Esophagus muscularis mucosa (tissue), 4 donors: ENCODE data around the gene RHOG. TPM values are rescaled to one million over a fixed set of nuclear protein-coding genes. Genes with fewer than 3 reads are reported as not detected.

Experiments
- DNase-seq: peaks from one replicate; pipeline ENCODE4 v3.0.0-alpha.2; 2017; ENCODE audit errors: extremely low spot score
- H3K27ac ChIP-seq, 4 donors: fragments of 200-600 bp; sonication (generic); replicated peaks in 1 of 4; 1 replicate in 3 of 4; 2 replicates in 1 of 4; pipeline ENCODE4 v1.5.1; 2016 to 2019; ENCODE audit warnings: mild to moderate bottlenecking in 1 of 4
- H3K27me3 ChIP-seq, 4 donors: fragments of 200-600 bp; sonication (generic); one replicate each; pipeline versions ENCODE4 v1.5.1 to v1.6.0; 2016 to 2019
- H3K36me3 ChIP-seq, 4 donors: fragments of 200-600 bp; sonication (generic); one replicate each; pipeline ENCODE4 v1.5.1; 2016 to 2019
- H3K4me1 ChIP-seq, 4 donors: fragments of 200-600 bp; sonication (generic); one replicate each; pipeline ENCODE4 v1.5.1; 2016 to 2019
- H3K4me3 ChIP-seq, 4 donors: fragments of 200-600 bp; sonication (generic); 1 replicate in 2 of 4; 2 replicates in 2 of 4; pipeline ENCODE4 v1.5.1; 2016 to 2019; ENCODE audit warnings: mild to moderate bottlenecking in 4 of 4, moderate library complexity in 1 of 4
- H3K9me3 ChIP-seq, 4 donors: fragments of 200-600 bp; sonication (generic); 1 replicate in 3 of 4; 2 replicates in 1 of 4; pipeline ENCODE4 v1.5.1; 2016 to 2019
- EP300 ChIP-seq: sonication (generic); formaldehyde crosslinking; IDR thresholded peaks from one replicate; pipeline ENCODE4 v1.6.1; 2017; ENCODE audit warnings: antibody characterized with exemption
- POLR2A ChIP-seq: fragments of 450-650 bp; IDR thresholded peaks from one replicate; pipeline ENCODE4 v1.6.1; 2017; ENCODE audit warnings: antibody characterized with exemption, moderate library complexity, mild to moderate bottlenecking, low read depth
- POLR2AphosphoS5 ChIP-seq, 2 donors: sonication (generic); formaldehyde crosslinking; IDR thresholded peaks; one replicate each; pipeline ENCODE4 v1.6.1; 2017; ENCODE audit warnings: antibody characterized with exemption in 2 of 2
- WGBS: methylation state at CpG from one replicate; pipeline ENCODE4 v1.1.5; 2018; 5-methylcytosine and 5-hydroxymethylcytosine counted together
- intact Hi-C: fragments of 100-400 bp; cut with DNase I; formaldehyde crosslinking; loops from one replicate; pipeline ENCODE4 v1.15.1; 2023
- total RNA-seq, 4 donors: library from RNA; depleted of rRNA; stranded (reverse); fragments of >200 nt; gene quantifications; one replicate each; pipeline versions ENCODE4 v1.1.0 to v1.2.1, GENCODE V29; 2016
- TF ChIP-seq, protein P1 (sequence below), 3 experiments: fragments of 200-600 bp in 2 of 3; fragments of 450-650 bp in 1 of 3; sonication (generic) in 2 of 3; IDR thresholded peaks; one replicate each; pipeline ENCODE4 v1.5.1; 2017 to 2019; ENCODE audit warnings: antibody characterized with exemption in 3 of 3, mild to moderate bottlenecking in 2 of 3, moderate library complexity in 1 of 3

Gene RHOG
- total RNA-seq, 4 donors from 2014 or later, result 53.6 to 75.5 (median 59.4) TPM

GRCh38 chr11:3834664-3835461, 5.9 kb downstream of the RHOG start:
- no peak for TF ChIP-seq POLR2AphosphoS5 (IDR thresholded peaks at IDR 0.05)
- TF ChIP-seq POLR2A, result no peak
- TF ChIP-seq, protein P1, sequence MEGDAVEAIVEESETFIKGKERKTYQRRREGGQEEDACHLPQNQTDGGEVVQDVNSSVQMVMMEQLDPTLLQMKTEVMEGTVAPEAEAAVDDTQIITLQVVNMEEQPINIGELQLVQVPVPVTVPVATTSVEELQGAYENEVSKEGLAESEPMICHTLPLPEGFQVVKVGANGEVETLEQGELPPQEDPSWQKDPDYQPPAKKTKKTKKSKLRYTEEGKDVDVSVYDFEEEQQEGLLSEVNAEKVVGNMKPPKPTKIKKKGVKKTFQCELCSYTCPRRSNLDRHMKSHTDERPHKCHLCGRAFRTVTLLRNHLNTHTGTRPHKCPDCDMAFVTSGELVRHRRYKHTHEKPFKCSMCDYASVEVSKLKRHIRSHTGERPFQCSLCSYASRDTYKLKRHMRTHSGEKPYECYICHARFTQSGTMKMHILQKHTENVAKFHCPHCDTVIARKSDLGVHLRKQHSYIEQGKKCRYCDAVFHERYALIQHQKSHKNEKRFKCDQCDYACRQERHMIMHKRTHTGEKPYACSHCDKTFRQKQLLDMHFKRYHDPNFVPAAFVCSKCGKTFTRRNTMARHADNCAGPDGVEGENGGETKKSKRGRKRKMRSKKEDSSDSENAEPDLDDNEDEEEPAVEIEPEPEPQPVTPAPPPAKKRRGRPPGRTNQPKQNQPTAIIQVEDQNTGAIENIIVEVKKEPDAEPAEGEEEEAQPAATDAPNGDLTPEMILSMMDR (IDR thresholded peaks at IDR 0.05), result no peak
- no peak for TF ChIP-seq EP300
- no peak for DNase-seq
- no peaks in the 10 kb centered on the region for H3K9me3 ChIP-seq
- WGBS, result 68% methylated on average over 7 of the region's 7 CpGs
- H3K4me1 ChIP-seq, result peaks cover 77 to 91% (median 89%) of the 10 kb centered on the region in 4 donors
- H3K4me3 ChIP-seq, result no peak overlapping the region
- intact Hi-C loops, result loop anchor here (5.0 kb wide), 1 partner anchor 38 kb away; the partner anchor contains the start of gene NUP98
- peaks cover 6 to 31% (median 8%) of the 10 kb centered on the region in 4 donors for H3K36me3 ChIP-seq
- H3K27me3 ChIP-seq, result no peaks in the 10 kb centered on the region
- peak overlapping the region in 3 of 4 donors; percentile 2 to 48 (median 35) for H3K27ac ChIP-seq

GRCh38 chr11:3834349-3834663, 6.5 kb downstream of the RHOG start:
- Histone ChIP-seq H3K27me3 (no peaks in the 10 kb centered on the region), H3K36me3 (peaks cover 9 to 36% (median 13%) of the 10 kb centered on the region in 4 donors), H3K4me3 (no peak overlapping the region), H3K9me3 (no peaks in the 10 kb centered on the region), H3K27ac (peak overlapping the region in 3 of 4 donors; percentile 2 to 48 (median 29)), H3K4me1 (peaks cover 72 to 85% (median 83%) of the 10 kb centered on the region in 4 donors)
- intact Hi-C loops, result no loop called here
- TF ChIP-seq POLR2AphosphoS5 (IDR thresholded peaks at IDR 0.05), result no peak
- no peak for DNase-seq
- 46% methylated on average over 3 of the region's 4 CpGs for WGBS

GRCh38 chr11:3833449-3833848, 7.3 kb downstream of the RHOG start:
- peaks cover 9 to 38% (median 17%) of the 10 kb centered on the region in 4 donors for H3K36me3 ChIP-seq
- no peak overlapping the region for H3K27ac ChIP-seq
- H3K27me3 ChIP-seq, result no peaks in the 10 kb centered on the region
- TF ChIP-seq, protein P1 (IDR thresholded peaks at IDR 0.05), result no peak
- no peak for TF ChIP-seq POLR2AphosphoS5 (IDR thresholded peaks at IDR 0.05)
- no peak for TF ChIP-seq POLR2A
- no peak for TF ChIP-seq EP300
- no peak overlapping the region for H3K4me3 ChIP-seq
- H3K9me3 ChIP-seq, result no peaks in the 10 kb centered on the region
- peaks cover 68 to 77% (median 75%) of the 10 kb centered on the region in 4 donors for H3K4me1 ChIP-seq
- intact Hi-C loops, result no loop called here
- 100% methylated on average over 2 of the region's 2 CpGs for WGBS
- DNase-seq, result no peak

- peaks cover 14 to 44% (median 23%) of the 10 kb centered on the region in 4 donors for H3K36me3 ChIP-seq
- peaks cover 63 to 70% (median 69%) of the 10 kb centered on the region in 4 donors for H3K4me1 ChIP-seq
- intact Hi-C loops, result no loop called here
- H3K27ac ChIP-seq, result peak overlapping the region in 1 of 4 donors; percentile 2
- H3K27me3 ChIP-seq, result no peaks in the 10 kb centered on the region
- 90% methylated on average over 2 of the region's 2 CpGs for WGBS
- no peak for TF ChIP-seq POLR2AphosphoS5 (IDR thresholded peaks at IDR 0.05)
- no peak for TF ChIP-seq EP300
- TF ChIP-seq POLR2A, result no peak
- TF ChIP-seq, protein P1 (IDR thresholded peaks at IDR 0.05), result no peak
- no peak overlapping the region for H3K4me3 ChIP-seq
- no peak for DNase-seq
- no peaks in the 10 kb centered on the region for H3K9me3 ChIP-seq
Observed at GRCh38 chr11:3832816-3833215, 7.9 kb downstream of the RHOG start.

GRCh38 chr11:3831378-3832239, 9.2 kb downstream of the RHOG start:
- H3K36me3 ChIP-seq, result peaks cover 26 to 56% (median 35%) of the 10 kb centered on the region in 4 donors
- H3K27ac ChIP-seq, result peak overlapping the region in 2 of 4 donors; percentile 2 to 6
- no peak for DNase-seq
- peaks cover 52 to 58% (median 57%) of the 10 kb centered on the region in 4 donors for H3K4me1 ChIP-seq
- no peak for TF ChIP-seq POLR2AphosphoS5 (IDR thresholded peaks at IDR 0.05)
- TF ChIP-seq, protein P1 (IDR thresholded peaks at IDR 0.05), result no peak
- TF ChIP-seq EP300, result no peak
- intact Hi-C loops, result no loop called here
- H3K27me3 ChIP-seq, result no peaks in the 10 kb centered on the region
- H3K9me3 ChIP-seq, result no peaks in the 10 kb centered on the region
- no peak overlapping the region for H3K4me3 ChIP-seq
- WGBS, result 72% methylated on average over 9 of the region's 13 CpGs
